ENCODE measurements around the gene EIF3C.
"Not testable (repeated sequence)": the region's sequence is repeated elsewhere in the genome, so short reads cannot be mapped to it uniquely, and the experiment has no call there.

EIF3C gene

DNA sequence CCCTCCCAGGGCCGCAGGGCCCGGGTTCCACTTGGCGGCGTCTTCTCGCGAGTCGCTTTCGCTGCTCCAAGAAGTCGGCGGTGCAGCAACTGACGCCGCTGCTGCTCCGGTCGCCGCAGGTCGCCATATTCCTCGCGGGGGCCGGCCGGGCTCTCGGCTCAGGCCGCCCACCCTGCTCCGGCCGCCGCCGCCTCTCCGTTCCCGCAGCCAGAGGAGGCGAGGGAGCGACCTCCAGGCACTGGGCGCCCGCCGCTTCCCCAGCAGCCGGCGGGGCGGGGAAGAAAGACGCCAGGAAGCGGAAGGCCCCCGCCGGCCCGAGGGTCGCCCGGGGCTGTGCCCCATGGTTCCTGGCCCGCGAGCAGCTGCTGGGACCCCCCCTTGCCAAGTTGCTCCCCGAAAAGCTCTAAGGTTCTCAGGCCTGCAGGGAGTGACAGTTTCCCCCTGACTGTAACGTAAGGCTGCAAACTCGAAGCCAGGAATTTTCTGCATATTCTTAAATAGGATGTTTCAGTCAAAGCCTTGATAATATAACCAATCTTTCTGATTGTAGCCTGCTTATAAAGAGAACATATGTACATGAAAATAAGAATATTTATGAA, 39.3 kb downstream of the EIF3C start:
- not testable (repeated sequence) for DNase-seq (ENCODE audit: low spot score)

DNA sequence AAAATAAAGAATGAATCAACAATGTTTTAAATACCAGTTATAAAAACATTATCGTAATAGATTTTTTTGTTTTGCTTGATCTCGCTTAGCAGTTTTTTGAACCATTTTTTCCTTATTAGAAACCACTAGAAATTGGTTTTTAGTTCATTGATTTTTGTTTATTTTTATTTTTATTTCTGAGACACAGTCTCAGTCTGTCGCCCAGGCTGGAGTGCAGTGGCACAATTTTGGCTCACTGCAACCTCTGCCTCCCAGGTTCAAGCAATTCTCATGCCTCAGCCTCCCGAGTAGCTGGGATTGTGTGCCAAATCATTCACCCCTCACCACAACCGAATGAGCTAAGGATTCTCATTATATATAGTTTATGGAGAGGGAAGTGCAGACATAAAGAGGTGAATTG, 40.2 kb downstream of the EIF3C start, which contains the start of gene NPIPB9:
TSS of gene NPIPB9 (plus strand) at position 301 of the 400 bp plus-strand sequence.
- DNase-seq (ENCODE audit: low spot score): not testable (repeated sequence)

DNA sequence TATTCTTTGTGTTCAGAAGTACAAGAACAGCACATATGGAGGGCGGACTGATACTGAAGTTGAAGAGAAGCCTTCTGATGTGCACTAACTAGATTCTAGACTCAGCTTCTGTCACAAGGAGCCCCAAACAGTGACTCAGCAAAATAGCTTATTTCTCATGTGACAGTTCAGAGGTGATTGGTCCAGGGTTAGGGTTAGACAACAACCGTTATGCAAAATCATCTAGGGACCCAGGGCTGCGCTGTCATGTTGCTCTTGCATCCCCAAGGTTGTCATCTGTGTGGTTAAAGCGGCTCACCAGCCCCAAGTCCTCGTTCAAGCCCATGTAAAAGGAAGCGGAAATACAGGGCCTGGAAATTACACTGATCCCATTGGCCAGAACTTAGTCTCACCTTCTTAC, 70.4 kb downstream of the EIF3C start:
- not testable (repeated sequence) for DNase-seq (ENCODE audit: low spot score)

DNA sequence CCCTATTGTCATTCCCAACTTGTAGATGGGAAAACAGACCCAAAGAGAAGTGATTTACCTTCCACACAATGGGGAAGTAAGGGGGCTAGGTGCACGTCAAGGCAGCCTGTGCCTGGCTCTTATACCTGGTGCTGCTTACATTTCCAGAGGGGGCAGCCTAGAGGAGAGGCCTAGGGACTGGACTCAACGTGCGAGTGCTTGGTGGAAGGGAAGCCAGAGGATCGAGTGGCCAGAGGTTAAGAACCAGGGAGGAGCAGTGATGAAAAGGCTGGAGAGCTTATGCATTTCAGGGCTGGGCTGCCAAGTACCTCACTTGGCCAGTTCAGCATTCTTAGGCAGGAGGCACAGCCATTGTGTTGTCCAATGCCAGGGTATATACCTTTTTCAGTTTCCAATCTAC, 71.1 kb downstream of the EIF3C start:
- DNase-seq (ENCODE audit: low spot score): not testable (repeated sequence)

Data from COLO829 (cell line).